ENCODE measurements around the gene FRAS1. TPM values are rescaled to one million over a fixed set of nuclear protein-coding genes. Genes with fewer than 3 reads are reported as not detected.

FRAS1 gene
- total and polyA plus RNA-seq, 4 donors: 0.08 to 1.4 (median 0.87) TPM; not detected in 1

DNA sequence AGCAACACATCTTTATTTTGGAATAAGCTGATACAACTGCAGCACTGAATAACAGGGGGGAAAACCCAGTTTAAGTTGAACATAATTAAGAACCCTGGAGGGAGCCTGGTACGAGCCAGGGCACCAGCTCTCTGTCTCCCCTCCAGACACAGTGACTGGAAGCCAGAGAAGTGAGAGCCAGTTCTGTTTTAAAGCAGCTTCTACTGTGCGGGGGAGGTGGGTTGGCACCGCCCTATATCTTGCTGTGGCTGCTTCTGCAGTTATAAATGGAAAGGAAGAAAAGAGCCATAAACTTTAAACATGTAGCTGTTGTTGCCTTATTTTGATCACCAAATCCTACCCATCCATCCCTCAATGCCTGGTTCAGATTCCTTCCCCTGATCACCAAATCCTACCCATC lies 286.6 kb downstream of the FRAS1 start:
- DNase-seq (no peak), ATAC-seq (ENCODE audit: low FRiP score) (no peak)
- Histone ChIP-seq H3K9me3 (ENCODE audit: control insufficient read depth, low read length) (peaks cover 1% of the 10 kb centered on the region), H3K4me3 (ENCODE audit: low read length in 2 of 2) (no peak overlapping the region), H3K4me1 (ENCODE audit: control insufficient read depth in 1 of 2, insufficient read depth in 2 of 2, low read length in 2 of 2) (no peaks in the 10 kb centered on the region), H3K36me3 (ENCODE audit: control insufficient read depth in 1 of 2, insufficient read depth in 2 of 2, low read length in 1 of 2) (no peaks in the 10 kb centered on the region), H3K27ac (ENCODE audit: low read depth in 1 of 2, low read length in 2 of 2) (no peak overlapping the region), H3K27me3 (ENCODE audit: control insufficient read depth in 1 of 2, insufficient read depth in 2 of 2, low read length in 1 of 2) (no peaks in the 10 kb centered on the region)
- 34 to 42% methylated on average over 3 of the region's 3 CpGs for WGBS, 2 donors
- intact Hi-C loops (cut with DNase I): no loop called here

DNA sequence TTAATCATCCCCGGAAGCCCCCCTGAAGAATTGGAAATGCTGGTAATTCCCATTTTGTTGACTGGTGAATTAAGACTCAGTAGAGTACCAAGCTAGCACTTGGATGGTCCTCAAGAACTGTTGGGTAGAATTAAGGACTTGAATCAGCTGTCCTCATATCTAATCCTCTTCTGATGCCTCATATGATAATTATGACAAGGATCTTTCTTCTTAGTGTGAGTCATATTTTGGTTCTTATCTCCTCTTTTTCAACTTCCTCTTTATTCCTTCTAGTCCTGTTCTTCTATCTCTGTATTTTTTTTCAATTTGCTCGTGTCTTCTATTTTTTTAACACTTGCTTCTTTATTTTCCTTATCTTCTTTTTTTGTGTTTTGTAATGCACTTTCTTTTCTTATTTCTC lies 288.1 kb downstream of the FRAS1 start:
- DNase-seq: no peak
- intact Hi-C loops (cut with DNase I): no loop called here
- H3K36me3 ChIP-seq (ENCODE audit: control insufficient read depth in 1 of 2, insufficient read depth in 2 of 2, low read length in 1 of 2): no peaks in the 10 kb centered on the region
- ATAC-seq (ENCODE audit: low FRiP score): no peak
- no peaks in the 10 kb centered on the region for H3K4me1 ChIP-seq (ENCODE audit: control insufficient read depth in 1 of 2, insufficient read depth in 2 of 2, low read length in 2 of 2)
- H3K9me3 ChIP-seq (ENCODE audit: control insufficient read depth, low read length): peaks cover 1% of the 10 kb centered on the region
- H3K27me3 ChIP-seq (ENCODE audit: control insufficient read depth in 1 of 2, insufficient read depth in 2 of 2, low read length in 1 of 2): no peaks in the 10 kb centered on the region
- no peak overlapping the region for H3K4me3 ChIP-seq (ENCODE audit: low read length in 2 of 2)
- 87 to 92% methylated on average over 2 of the region's 2 CpGs for WGBS, 2 donors
- H3K27ac ChIP-seq (ENCODE audit: low read depth in 1 of 2, low read length in 2 of 2): no peak overlapping the region

DNA sequence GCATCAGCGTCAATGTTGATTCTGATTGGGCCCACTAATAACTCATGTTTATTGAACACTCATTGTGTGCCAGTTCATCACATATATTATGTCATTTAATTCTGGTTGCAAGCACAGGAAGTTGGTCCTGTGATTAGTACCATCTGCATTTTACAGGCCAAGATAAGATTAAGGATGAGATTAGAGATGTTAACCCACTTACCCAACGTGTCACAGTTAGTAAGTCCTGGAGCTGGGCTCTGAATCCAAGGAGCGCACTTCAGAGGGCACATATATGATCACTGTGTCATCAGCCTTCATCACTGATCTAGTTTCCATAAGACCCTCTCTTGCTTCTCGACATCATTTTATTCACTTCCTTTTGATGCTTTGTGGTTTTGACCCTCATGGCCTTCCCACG lies 289.1 kb downstream of the FRAS1 start:
- DNase-seq (no peak), ATAC-seq (ENCODE audit: low FRiP score) (no peak)
- H3K27me3 ChIP-seq (ENCODE audit: control insufficient read depth in 1 of 2, insufficient read depth in 2 of 2, low read length in 1 of 2): no peaks in the 10 kb centered on the region
- no peak overlapping the region for H3K27ac ChIP-seq (ENCODE audit: low read depth in 1 of 2, low read length in 2 of 2)
- no peaks in the 10 kb centered on the region for H3K4me1 ChIP-seq (ENCODE audit: control insufficient read depth in 1 of 2, insufficient read depth in 2 of 2, low read length in 2 of 2)
- peaks cover 1% of the 10 kb centered on the region for H3K9me3 ChIP-seq (ENCODE audit: control insufficient read depth, low read length)
- no peaks in the 10 kb centered on the region for H3K36me3 ChIP-seq (ENCODE audit: control insufficient read depth in 1 of 2, insufficient read depth in 2 of 2, low read length in 1 of 2)
- 92 to 93% methylated on average over 5 of the region's 5 CpGs for WGBS, 2 donors
- H3K4me3 ChIP-seq (ENCODE audit: low read length in 2 of 2): no peak overlapping the region
- intact Hi-C loops (cut with DNase I): no loop called here

DNA sequence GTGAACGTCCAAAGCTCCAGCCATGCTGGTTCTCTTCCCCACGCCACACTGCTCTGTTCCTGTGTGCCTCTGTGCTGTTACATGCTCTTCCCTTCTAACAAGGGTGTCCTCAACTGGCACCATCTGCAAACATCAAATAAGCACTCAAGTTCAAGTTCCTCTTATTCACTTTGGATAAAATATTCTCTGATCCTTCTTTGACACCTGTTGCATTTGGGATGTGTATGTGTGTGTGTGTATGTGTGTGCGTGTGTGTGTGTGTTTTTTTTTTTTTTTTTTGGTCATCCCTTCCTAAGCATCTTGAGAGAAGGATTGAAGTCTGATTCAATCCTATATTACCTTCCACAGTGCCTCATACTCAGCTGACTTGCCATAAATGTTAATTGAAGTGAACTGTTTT lies 290.4 kb downstream of the FRAS1 start:
- no peaks in the 10 kb centered on the region for H3K4me1 ChIP-seq (ENCODE audit: control insufficient read depth in 1 of 2, insufficient read depth in 2 of 2, low read length in 2 of 2)
- intact Hi-C loops (cut with DNase I): no loop called here
- H3K4me3 ChIP-seq (ENCODE audit: low read length in 2 of 2): no peak overlapping the region
- H3K36me3 ChIP-seq (ENCODE audit: control insufficient read depth in 1 of 2, insufficient read depth in 2 of 2, low read length in 1 of 2): no peaks in the 10 kb centered on the region
- H3K9me3 ChIP-seq (ENCODE audit: control insufficient read depth, low read length): peaks cover 1% of the 10 kb centered on the region
- no peak for ATAC-seq (ENCODE audit: low FRiP score)
- H3K27me3 ChIP-seq (ENCODE audit: control insufficient read depth in 1 of 2, insufficient read depth in 2 of 2, low read length in 1 of 2): no peaks in the 10 kb centered on the region
- 79 to 90% methylated on average over 3 of the region's 3 CpGs for WGBS, 2 donors
- no peak overlapping the region for H3K27ac ChIP-seq (ENCODE audit: low read depth in 1 of 2, low read length in 2 of 2)
- no peak for DNase-seq

DNA sequence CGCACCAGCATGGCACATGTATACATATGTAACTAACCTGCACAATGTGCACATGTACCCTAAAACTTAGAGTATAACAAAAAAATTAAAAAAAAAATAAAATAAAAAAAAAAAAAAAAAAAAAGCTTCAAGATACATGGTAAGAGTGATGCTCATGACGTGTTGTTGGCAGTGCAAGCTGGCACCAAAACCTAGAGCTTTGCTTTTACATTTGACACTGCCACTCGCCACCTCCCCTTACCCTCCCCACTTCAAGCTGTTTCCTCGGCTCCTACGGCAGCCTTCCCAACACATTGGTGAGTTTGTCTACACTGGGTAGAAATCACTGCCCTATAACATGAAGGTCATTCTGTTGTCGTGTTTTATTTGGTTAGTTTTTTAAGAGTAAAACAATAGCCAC lies 296.8 kb downstream of the FRAS1 start:
- 73 to 84% methylated on average over 5 of the region's 6 CpGs for WGBS, 2 donors
- ATAC-seq (ENCODE audit: low FRiP score) (no peak), DNase-seq (no peak)
- Histone ChIP-seq H3K27me3 (ENCODE audit: control insufficient read depth in 1 of 2, insufficient read depth in 2 of 2, low read length in 1 of 2) (no peaks in the 10 kb centered on the region), H3K4me3 (ENCODE audit: low read length in 2 of 2) (no peak overlapping the region), H3K4me1 (ENCODE audit: control insufficient read depth in 1 of 2, insufficient read depth in 2 of 2, low read length in 2 of 2) (no peaks in the 10 kb centered on the region), H3K36me3 (ENCODE audit: control insufficient read depth in 1 of 2, insufficient read depth in 2 of 2, low read length in 1 of 2) (no peaks in the 10 kb centered on the region), H3K27ac (ENCODE audit: low read depth in 1 of 2, low read length in 2 of 2) (no peak overlapping the region), H3K9me3 (ENCODE audit: control insufficient read depth, low read length) (no peaks in the 10 kb centered on the region)
- intact Hi-C loops (cut with DNase I): no loop called here

- Histone ChIP-seq H3K4me1 (ENCODE audit: control insufficient read depth in 1 of 2, insufficient read depth in 2 of 2, low read length in 2 of 2) (no peaks in the 10 kb centered on the region), H3K36me3 (ENCODE audit: control insufficient read depth in 1 of 2, insufficient read depth in 2 of 2, low read length in 1 of 2) (no peaks in the 10 kb centered on the region), H3K27me3 (ENCODE audit: control insufficient read depth in 1 of 2, insufficient read depth in 2 of 2, low read length in 1 of 2) (no peaks in the 10 kb centered on the region), H3K4me3 (ENCODE audit: low read length in 2 of 2) (no peak overlapping the region), H3K27ac (ENCODE audit: low read depth in 1 of 2, low read length in 2 of 2) (no peak overlapping the region), H3K9me3 (ENCODE audit: control insufficient read depth, low read length) (no peaks in the 10 kb centered on the region)
- intact Hi-C loops (cut with DNase I): no loop called here
- ATAC-seq (ENCODE audit: low FRiP score) (no peak), DNase-seq (no peak)
- 86 to 93% methylated on average over 4 of the region's 4 CpGs for WGBS, 2 donors
Measured at GRCh38 chr4:78354782-78355181, 297.7 kb downstream of the FRAS1 start.

GRCh38 chr4:78355306-78355705 lies 298.2 kb downstream of the FRAS1 start:
- no peaks in the 10 kb centered on the region for H3K36me3 ChIP-seq (ENCODE audit: control insufficient read depth in 1 of 2, insufficient read depth in 2 of 2, low read length in 1 of 2)

GRCh38 chr4:78356251-78356786 lies 299.2 kb downstream of the FRAS1 start:
- DNase-seq: no peak
- H3K4me1 ChIP-seq (ENCODE audit: control insufficient read depth in 1 of 2, insufficient read depth in 2 of 2, low read length in 2 of 2): no peaks in the 10 kb centered on the region
- no peak overlapping the region for H3K4me3 ChIP-seq (ENCODE audit: low read length in 2 of 2)
- 87 to 93% methylated on average over 2 of the region's 2 CpGs for WGBS, 2 donors
- no peak for ATAC-seq (ENCODE audit: low FRiP score)
- H3K36me3 ChIP-seq (ENCODE audit: control insufficient read depth in 1 of 2, insufficient read depth in 2 of 2, low read length in 1 of 2): no peaks in the 10 kb centered on the region
- no peaks in the 10 kb centered on the region for H3K9me3 ChIP-seq (ENCODE audit: control insufficient read depth, low read length)
- no peak overlapping the region for H3K27ac ChIP-seq (ENCODE audit: low read depth in 1 of 2, low read length in 2 of 2)
- H3K27me3 ChIP-seq (ENCODE audit: control insufficient read depth in 1 of 2, insufficient read depth in 2 of 2, low read length in 1 of 2): no peaks in the 10 kb centered on the region
- intact Hi-C loops (cut with DNase I): no loop called here

More at GRCh38 chr4:78355306-78355705, 298.2 kb downstream of the FRAS1 start:
- intact Hi-C loops (cut with DNase I): no loop called here
- DNase-seq (no peak), ATAC-seq (ENCODE audit: low FRiP score) (no peak)
- H3K27ac ChIP-seq (ENCODE audit: low read depth in 1 of 2, low read length in 2 of 2): no peak overlapping the region
- no peak overlapping the region for H3K4me3 ChIP-seq (ENCODE audit: low read length in 2 of 2)
- H3K27me3 ChIP-seq (ENCODE audit: control insufficient read depth in 1 of 2, insufficient read depth in 2 of 2, low read length in 1 of 2): no peaks in the 10 kb centered on the region
- no peaks in the 10 kb centered on the region for H3K9me3 ChIP-seq (ENCODE audit: control insufficient read depth, low read length)
- 96 to 98% methylated on average over 3 of the region's 3 CpGs for WGBS, 2 donors
- H3K4me1 ChIP-seq (ENCODE audit: control insufficient read depth in 1 of 2, insufficient read depth in 2 of 2, low read length in 2 of 2): no peaks in the 10 kb centered on the region

DNA sequence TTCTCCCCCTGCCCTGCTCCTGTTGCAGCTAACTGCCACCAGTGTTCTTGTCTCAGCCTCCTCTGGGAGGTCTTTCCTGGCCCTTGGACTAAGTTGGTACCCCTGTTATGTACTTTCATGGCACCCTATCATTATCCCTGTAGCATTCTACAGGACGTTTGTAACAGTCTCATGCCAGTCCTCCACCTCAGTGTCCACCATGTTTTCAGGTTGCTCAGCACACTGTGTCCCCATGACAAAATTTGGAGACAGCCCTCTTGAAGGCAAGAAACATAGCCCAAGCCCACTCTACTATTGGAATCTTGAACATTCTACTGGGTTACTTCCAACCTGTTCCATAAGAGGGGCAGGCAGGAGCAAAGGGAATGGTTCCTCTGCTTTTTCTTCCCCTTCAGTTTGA lies 300.0 kb downstream of the FRAS1 start:
- Histone ChIP-seq H3K4me1 (ENCODE audit: control insufficient read depth in 1 of 2, insufficient read depth in 2 of 2, low read length in 2 of 2) (no peaks in the 10 kb centered on the region), H3K9me3 (ENCODE audit: control insufficient read depth, low read length) (no peaks in the 10 kb centered on the region), H3K4me3 (ENCODE audit: low read length in 2 of 2) (no peak overlapping the region), H3K27me3 (ENCODE audit: control insufficient read depth in 1 of 2, insufficient read depth in 2 of 2, low read length in 1 of 2) (no peaks in the 10 kb centered on the region), H3K36me3 (ENCODE audit: control insufficient read depth in 1 of 2, insufficient read depth in 2 of 2, low read length in 1 of 2) (no peaks in the 10 kb centered on the region), H3K27ac (ENCODE audit: low read depth in 1 of 2, low read length in 2 of 2) (no peak overlapping the region)
- 64 to 85% methylated on average over 1 of the region's 1 CpG for WGBS, 2 donors
- DNase-seq (no peak), ATAC-seq (ENCODE audit: low FRiP score) (no peak)
- intact Hi-C loops (cut with DNase I): no loop called here

Measured in aorta (tissue), 5 donors.